ENCODE measurements around the gene WSCD2.

The WSCD2 gene

DNA sequence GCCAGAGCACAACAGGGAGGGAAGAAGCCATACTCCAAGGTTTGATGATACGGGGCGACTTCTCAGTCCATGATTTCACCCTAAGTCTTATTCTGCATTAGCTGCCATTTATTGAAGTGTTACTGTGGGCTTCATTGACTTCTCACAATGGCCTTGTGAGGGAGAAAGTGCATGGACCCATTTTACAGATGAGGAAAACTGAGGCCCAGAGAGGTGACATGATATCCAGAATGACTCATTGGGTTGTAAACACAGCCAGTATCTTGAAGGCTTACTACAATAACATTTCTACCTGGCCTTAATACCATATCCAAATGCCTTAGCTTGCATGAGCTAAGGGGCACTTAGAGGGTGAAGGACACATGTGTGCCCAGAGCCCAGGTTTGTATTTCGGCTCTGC is 109.4 kb downstream of the WSCD2 start:
- Histone ChIP-seq H3K9me3 (no peaks in the 10 kb centered on the region), H3K27ac (no peak overlapping the region), H3K27me3 (peaks cover 0 to 3% of the 10 kb centered on the region in 2 donors), H3K4me1 (peaks cover 0 to 6% (median 1%) of the 10 kb centered on the region in 4 donors), H3K36me3 (no peaks in the 10 kb centered on the region), H3K4me3 (no peak overlapping the region)
- TF ChIP-seq, protein P1, sequence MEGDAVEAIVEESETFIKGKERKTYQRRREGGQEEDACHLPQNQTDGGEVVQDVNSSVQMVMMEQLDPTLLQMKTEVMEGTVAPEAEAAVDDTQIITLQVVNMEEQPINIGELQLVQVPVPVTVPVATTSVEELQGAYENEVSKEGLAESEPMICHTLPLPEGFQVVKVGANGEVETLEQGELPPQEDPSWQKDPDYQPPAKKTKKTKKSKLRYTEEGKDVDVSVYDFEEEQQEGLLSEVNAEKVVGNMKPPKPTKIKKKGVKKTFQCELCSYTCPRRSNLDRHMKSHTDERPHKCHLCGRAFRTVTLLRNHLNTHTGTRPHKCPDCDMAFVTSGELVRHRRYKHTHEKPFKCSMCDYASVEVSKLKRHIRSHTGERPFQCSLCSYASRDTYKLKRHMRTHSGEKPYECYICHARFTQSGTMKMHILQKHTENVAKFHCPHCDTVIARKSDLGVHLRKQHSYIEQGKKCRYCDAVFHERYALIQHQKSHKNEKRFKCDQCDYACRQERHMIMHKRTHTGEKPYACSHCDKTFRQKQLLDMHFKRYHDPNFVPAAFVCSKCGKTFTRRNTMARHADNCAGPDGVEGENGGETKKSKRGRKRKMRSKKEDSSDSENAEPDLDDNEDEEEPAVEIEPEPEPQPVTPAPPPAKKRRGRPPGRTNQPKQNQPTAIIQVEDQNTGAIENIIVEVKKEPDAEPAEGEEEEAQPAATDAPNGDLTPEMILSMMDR (IDR thresholded peaks at IDR 0.05): no peak
- intact Hi-C loops (cut with DNase I; ENCODE audit: low total_unique reads): no loop called here
- DNase-seq: no peak

DNA sequence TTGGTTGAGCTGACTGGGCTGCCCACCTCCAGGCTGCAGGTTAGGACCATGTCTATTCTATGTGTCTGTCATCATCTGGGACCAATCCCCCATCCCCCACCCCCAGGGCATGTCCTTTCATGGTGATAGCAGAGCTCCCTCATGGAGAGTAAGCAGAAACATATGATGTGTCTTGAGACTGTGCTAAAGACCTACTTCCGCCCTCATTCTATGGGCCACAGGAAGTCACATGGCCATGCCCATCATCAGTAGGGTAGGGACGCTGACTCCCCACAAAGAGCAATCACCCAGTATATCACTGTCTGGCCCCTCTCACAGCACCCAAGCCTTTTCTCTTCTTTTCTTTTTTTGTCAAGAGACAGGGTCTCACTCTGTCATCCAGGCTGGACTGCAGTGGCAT is 110.3 kb downstream of the WSCD2 start:
- Histone ChIP-seq H3K4me1 (peaks cover 0 to 2% (median 0%) of the 10 kb centered on the region in 4 donors), H3K4me3 (no peak overlapping the region), H3K9me3 (no peaks in the 10 kb centered on the region), H3K27me3 (peaks cover 0 to 3% of the 10 kb centered on the region in 2 donors), H3K36me3 (no peaks in the 10 kb centered on the region), H3K27ac (no peak overlapping the region)
- intact Hi-C loops (cut with DNase I; ENCODE audit: low total_unique reads): no loop called here
- no peak for DNase-seq
- TF ChIP-seq, protein P1 (IDR thresholded peaks at IDR 0.05): no peak

DNA sequence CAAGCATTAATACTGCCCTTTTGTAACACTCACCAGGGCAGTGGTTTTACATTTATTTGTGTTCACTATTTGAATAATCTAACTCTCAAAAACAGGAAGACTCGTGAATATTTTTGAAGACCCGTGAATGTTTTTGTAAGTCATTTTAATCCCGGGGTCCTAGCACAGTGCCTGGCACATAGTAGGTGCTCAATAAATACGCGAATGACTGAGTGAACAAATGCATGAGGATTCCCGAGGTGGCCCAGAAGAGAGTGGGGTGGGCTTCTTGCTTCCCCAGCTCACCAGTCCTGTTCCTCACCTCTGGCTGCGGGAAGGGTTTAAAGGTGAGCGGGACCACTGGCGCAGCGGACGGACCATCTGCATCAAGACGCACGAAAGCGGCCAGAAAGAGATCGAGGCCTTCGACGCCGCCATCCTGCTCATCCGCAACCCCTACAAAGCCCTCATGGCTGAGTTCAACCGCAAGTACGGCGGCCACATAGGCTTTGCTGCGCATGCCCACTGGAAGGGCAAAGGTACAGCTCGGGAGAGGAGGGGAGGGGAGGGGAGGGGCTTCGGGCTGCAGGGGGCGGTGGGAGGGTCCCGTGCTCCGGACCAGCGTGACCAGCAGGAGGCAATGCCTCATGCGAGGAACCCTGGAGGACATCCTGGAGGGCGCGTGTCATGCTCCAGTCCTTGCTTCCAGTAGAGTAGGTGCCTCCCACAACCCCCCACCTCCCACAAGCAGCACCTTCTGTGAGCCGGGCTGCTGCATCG is 111.1 kb downstream of the WSCD2 start:
- DNase-seq: no peak
- no peaks in the 10 kb centered on the region for H3K9me3 ChIP-seq
- TF ChIP-seq, protein P1 (IDR thresholded peaks at IDR 0.05): no peak
- H3K27ac ChIP-seq: no peak overlapping the region
- peaks cover 0 to 3% of the 10 kb centered on the region in 2 donors for H3K27me3 ChIP-seq
- H3K4me3 ChIP-seq: no peak overlapping the region
- no peaks in the 10 kb centered on the region for H3K4me1 ChIP-seq
- no peaks in the 10 kb centered on the region for H3K36me3 ChIP-seq
- intact Hi-C loops (cut with DNase I; ENCODE audit: low total_unique reads): no loop called here

DNA sequence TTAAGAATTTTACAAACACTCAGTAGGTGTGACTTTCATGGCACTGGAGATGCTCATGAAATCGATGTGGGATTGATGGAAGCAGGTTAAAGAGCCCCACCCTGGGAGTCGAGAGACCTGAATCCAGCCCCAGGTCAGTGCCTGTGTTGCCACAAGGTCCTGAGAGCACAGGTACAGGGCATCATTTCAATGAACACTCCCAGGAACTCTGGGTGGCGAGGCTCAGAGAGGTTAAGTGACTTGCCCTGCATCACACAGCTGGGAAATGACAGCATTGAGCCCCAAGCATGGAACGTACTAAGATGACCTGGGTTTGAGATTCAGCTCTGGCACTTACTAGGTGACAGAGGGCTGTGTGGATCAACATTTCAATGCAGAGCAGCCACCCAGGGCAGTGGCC is 111.8 kb downstream of the WSCD2 start:
- Histone ChIP-seq H3K36me3 (no peaks in the 10 kb centered on the region), H3K27me3 (peaks cover 0 to 3% of the 10 kb centered on the region in 2 donors), H3K9me3 (no peaks in the 10 kb centered on the region), H3K4me3 (no peak overlapping the region), H3K27ac (no peak overlapping the region), H3K4me1 (no peaks in the 10 kb centered on the region)
- intact Hi-C loops (cut with DNase I; ENCODE audit: low total_unique reads): no loop called here
- TF ChIP-seq, protein P1 (IDR thresholded peaks at IDR 0.05): no peak
- no peak for DNase-seq

DNA sequence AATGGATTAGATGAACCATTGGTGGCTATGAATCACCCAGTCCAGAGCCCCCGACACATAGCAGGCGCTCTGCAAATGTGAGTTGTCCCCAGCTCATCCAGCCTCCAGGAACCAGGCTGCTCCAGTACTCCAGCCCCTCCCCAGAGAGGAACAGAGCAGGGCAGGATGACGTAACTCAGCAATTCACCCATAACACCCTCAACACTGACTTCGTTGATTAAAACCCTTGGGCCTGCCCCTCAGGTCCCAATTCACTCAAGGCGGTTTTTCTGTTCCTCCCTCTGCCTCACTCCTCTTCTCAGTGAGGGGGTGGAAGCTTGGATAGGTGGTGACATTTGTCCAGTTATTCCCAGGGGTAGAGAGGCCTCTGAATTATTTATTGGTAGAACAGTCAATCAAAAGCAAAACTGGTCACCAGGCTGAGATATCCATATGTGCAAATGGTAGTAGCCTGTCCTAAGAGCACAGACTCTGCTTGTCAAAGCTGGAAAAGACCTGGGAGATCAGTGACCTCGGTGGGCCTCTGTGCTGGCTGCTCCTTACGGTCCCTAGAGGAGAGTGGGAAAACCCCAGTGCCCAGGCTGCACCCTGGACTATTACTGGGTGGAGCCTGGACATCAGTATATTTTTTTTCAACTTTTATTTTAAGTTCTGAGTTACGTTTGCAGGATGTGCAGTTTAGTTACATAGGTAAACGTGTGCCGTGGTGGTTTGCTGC is 113.1 kb downstream of the WSCD2 start:
- DNase-seq: no peak
- intact Hi-C loops (cut with DNase I; ENCODE audit: low total_unique reads): no loop called here

More for the DNA sequence above, 113.1 kb downstream of the WSCD2 start:
- Histone ChIP-seq H3K4me3 (no peak overlapping the region), H3K27ac (no peak overlapping the region), H3K27me3 (peaks cover 0 to 3% of the 10 kb centered on the region in 2 donors), H3K9me3 (no peaks in the 10 kb centered on the region), H3K4me1 (no peaks in the 10 kb centered on the region), H3K36me3 (no peaks in the 10 kb centered on the region)
- TF ChIP-seq, protein P1 (IDR thresholded peaks at IDR 0.05): no peak
